HG03039 (cell line): ENCODE results near the gene MMD.

ENCODE experiments used
- ATAC-seq: cut with Tn5 transposase; IDR thresholded peaks from one replicate; pipeline ENCODE4 v1.9.1; 2021; ENCODE audit warnings: mild to moderate bottlenecking, moderate library complexity; ENCODE audit not compliant: unreplicated experiment

The MMD gene

DNA sequence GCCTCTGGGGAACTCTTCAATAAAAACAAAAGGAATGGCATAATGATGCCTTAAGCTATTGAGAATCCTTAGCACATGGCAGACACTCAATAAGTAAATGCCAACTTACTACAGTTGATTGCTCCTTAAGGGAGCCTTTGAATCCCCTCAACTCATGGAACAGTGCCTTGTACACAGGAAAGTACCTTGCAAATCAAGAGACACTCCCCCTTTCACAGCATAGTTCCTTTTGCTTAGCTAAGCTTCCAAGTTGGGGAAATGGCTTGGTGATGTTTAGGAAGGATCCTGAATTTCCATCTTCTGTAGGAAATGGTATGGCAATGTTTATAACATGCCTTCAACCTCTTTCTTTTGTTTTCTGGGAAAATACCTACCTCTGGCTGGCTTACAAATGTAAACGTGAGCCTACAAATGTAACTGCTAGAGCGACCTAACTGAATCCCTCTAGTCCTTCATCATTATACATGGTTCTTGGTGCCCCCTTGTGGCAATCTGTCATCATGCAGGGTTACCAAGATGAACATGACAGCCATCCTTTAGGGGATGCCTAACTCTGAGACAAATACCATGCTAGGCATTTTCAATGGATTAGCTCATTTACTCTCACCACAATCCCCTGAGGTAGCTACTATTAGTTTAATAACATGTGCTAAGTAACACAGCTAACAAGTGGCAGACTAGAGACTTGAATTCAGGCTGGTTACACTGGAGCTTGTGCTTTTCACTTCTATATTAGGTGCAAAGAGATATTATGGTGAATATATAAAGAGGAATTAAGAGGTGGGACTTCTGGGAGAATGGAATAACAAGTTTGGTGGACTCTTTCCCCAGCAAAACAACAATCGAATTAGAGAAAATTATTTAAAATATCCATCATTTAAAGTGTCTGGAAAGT is 65.0 kb downstream of the MMD start:
- ATAC-seq, result peak; percentile 70

DNA sequence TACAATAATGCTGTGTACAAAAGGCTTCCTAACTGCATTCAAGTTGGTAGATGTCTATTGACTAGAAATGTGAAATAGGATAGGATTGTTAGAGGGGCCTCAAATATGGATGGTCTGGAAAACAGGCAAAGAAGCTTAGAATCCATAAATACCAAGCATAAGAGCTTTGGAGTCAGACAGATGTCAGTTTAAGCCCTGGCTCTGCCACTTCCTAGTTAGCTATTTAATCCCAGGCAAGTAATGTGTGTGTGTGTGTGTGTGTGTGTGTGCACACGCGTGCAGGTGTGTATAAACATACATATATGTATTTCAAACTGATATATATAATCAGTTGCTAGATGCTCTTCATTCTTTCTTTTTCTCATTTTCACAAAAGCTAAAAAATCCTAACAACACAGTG is 66.7 kb downstream of the MMD start:
- no peak for ATAC-seq

DNA sequence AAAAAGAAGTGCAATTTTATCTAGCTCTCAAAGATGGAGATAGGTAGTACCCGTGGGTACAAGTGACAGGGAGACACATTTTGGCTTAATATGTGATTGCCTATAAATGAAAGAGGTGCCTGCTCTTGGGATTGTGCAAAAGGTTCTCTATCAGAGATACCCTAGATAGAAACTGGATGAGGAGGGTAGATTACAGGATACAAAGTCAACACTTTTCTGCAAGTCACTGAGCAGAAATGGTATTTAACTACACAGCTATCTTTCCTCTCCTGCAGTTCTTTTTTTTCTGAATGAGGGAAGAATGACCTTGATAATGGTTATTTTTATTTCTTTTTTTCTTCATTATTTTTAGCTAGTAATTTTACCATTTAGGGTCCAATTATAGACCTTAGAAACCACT is 67.6 kb downstream of the MMD start:
- no peak for ATAC-seq

DNA sequence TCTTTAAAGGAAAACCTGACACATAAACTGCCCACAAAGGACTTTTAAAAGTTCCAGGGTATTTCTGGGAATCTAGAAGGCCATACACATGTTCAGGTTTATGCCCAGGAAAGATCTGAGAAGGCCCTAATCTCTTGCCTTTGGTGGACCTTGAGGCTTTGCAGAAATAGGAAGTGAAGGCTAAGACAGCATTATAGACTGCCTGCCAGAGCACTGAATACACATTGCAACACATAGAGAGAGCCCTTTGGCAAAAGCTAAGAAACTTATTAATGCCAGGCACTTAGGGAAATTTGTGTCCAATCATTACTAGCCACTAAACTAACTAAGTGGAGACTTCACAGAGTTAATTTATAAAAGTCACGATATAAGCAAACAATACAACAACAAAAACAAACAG is 70.4 kb downstream of the MMD start:
- ATAC-seq, result no peak

DNA sequence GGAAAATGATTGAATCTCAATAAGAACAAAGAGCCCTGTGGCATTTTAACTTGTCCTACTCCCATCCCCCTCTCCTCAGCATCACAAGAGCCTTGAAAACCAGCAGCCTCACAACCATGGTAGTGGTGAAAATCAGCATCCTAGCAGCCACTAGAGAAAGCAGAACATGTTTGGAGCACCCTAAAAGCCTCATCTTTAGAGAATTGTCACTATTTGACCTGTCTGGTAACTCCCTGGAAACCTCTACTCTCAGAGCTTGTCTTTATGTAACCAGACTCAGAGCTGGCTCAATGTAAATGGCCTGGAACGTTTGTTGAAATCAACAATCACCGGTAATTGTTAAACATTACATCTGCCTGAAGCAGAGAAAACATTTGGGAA is 70.8 kb downstream of the MMD start:
- no peak for ATAC-seq

DNA sequence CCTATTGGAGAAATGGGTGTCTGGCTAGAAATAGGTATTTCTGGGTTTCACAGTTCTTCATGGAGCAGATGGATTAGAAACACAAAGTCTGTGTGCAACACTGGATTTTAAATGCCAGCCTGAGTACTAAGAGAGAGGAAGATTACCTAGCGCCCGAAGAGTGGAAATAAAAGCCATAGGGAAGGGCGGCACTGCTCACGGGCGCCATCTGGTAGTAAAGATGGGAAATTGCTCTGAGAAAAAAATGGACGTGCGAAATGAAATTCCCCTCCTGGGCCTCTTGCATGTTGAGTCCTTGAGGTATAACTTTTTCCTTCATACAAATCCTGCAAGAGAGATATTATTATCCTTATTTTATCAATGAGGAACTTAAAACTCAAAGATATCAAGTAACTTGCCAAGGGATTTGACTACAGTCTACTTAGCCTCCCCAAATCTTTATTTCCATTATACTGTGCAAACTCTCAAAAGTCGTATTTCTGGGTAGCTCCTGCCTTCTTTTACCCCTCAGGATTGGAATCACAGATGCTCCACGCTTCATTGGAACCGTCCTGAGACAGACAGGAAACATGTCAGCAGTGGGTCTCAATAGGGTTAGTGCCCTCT is 72.8 kb downstream of the MMD start:
- no peak for ATAC-seq

DNA sequence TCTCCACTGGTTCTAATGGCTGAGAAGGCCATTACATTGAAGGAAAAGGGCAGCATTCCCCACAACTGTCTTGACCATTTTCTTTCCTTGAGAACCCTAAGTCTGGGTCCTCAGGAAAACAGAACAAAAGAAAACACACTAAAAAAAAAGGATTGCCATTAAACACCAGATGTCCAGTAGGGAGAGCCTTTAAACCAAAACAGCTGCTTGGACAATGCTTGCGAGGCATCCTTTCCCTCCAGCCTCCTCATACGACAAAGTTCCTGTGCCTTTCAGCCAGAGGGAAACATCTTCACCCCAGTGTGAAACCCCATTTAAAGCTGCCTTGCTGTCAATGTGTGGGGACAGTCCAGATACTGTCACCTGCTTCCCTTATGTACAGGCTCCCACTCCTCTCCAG is 74.3 kb downstream of the MMD start:
- no peak for ATAC-seq

DNA sequence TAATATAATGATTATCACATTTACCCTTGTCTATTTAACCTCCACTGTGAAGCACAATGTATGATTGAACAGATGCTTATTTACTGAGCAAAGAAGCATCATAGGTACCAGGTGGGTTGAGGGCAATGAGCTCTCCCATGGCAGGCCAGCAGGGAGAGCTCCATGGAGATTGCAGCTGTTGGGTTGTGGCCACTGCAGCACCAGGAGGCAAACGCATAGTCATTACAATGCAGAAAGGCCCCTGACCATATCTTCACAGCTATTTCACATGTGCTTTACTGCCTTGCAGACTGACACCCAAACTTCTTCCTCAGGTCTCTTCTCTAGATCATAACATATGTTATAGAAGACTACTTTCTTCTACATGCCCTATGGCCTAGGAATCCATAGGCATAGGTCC is 75.0 kb downstream of the MMD start:
- no peak for ATAC-seq

DNA sequence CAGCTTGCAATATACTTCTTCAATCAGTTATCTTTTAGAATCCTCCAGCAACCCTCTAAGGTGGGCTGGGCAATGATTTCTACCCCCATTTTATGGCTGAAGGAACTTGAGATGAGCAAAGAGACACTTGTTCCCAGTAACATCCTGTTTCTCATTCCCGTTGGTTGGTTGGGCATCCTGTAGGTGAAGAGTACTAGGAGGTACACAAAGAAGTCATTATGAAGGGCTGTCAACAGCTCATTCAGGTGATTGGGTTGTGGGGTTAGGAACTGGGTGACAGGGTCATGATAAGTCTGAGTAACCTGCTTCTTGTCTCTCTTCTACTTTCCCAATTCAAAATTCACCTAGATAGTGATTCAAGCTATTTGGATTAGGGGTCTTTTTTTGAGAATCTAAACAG is 76.5 kb downstream of the MMD start:
- no peak for ATAC-seq

DNA sequence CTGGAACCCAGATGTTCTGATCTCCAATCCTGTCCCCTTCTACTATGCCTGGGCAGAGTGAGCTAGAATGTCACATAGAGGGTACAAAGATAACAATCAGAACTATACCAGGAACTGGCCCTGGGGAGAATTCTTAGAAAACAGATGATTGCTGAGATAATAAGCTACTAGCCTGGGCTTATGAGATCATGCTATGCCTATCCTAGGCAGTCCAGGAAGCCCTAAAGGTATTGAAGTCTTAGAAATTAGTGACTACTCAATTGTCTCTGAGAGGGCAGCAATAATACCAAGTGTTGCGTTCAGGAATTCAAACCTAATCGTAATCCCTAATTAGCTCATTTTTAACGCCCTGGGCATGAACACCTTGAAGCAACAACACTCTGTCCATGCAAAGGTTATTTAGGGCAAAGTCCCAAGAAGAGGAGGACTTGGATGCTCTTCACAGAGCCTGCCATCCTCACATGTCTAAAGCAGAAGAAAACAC is 77.1 kb downstream of the MMD start:
- ATAC-seq, result no peak

DNA sequence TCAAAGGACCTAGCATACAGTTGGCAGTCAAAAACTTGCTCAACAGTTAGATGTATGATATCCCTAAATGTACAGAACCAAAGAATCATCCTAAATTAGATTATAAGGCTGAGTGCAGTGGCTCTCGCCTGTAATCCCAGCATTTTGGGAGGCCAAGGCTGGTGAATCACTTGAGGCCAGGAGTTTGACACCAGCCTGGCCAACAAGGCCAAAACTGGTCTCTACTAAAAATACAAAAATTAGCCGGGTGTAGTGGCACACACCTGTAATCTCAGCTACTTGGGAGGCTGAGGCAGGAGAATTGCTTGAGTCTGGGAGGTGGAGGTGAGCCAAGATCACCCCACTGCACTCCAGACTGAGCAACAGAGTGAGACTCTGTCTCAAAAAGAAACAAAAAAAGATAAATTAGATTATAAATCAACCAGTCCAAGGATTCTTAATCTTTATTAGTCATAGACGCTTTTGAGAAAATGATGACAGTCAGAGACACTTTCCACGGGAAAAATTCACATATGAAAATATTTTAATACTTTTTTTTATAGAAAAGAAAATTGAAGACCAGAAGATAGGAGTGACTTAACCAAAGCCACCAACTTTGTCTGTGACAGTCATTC is 77.6 kb downstream of the MMD start:
- ATAC-seq, result no peak

DNA sequence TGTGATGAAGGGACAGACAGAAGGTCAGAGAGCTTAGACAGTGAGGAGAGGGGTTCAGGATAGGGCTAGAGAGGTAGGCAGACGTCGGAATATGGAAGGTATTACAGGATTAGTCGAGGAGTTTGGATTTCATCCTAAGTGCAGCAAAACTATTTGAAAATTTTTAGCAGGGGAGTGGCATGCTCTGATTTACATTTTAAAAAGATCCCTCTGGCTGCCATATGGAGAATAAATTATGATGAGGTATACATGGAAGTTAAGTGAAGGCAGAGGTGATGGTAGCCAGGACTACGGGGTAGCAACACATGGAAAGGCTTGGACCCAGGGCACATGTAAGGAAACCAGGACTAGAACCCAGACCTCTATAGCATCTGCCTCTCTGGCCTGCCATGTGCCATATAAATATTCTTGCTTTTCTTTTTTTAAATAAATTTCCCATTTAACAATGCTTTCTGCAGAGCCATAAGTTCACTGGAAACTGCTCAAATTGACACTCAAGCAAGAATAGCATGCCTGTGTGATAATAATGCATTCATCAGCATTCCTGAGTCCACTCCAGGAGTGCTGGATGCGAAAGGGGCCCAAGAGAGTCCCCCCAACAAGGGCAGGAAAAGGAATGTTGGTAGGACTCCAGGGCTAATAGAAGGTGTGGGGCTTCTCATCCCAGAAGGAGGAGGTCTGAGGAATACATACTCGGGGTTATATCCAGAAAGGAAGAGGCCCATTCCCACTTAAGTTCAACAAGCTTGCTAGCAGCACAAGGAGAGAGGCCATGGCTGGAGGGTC is 78.6 kb downstream of the MMD start:
- no peak for ATAC-seq
